ENCODE results near the gene KIFBP.

GRCh38 chr10:69051303-69051702 is 62.7 kb downstream of the KIFBP start:
- TF ChIP-seq EZH2phosphoT487 (IDR thresholded peaks at IDR 0.05; ENCODE audit: insufficient read depth, low read depth) = no peak
- TF ChIP-seq EZH2 (IDR thresholded peaks at IDR 0.05; ENCODE audit: insufficient read depth, poor library complexity, severe bottlenecking) = no peak

Data from GM23248 (cell line).